ENCODE measurements around the gene GAS2L2. TPM values are rescaled to one million over a fixed set of nuclear protein-coding genes. Genes with fewer than 3 reads are reported as not detected.

GAS2L2 gene
- total and polyA plus RNA-seq, 2 experiments from 2014 or later = not detected

DNA sequence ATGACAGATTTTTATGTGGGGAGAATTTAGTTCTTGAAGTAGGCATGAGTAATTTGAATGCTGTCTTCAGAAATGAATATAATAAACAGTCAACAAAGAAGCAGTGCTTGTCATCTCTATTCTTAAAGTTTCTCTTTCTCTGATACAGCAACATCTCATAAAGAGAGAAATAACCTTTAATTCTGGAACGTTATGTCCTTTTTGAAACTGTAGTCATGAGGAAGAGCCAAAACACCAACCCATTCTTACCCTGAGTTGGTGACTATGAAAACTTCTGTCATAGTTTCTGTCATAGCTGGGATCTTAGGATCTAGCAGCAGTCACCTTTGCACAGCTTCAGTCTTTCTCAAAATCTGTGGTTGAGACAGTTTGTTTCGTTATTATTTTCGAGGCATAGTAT lies 36.9 kb downstream of the GAS2L2 start:
- H3K36me3 ChIP-seq (ENCODE audit: low read depth) = peaks cover 19% of the 10 kb centered on the region

DNA sequence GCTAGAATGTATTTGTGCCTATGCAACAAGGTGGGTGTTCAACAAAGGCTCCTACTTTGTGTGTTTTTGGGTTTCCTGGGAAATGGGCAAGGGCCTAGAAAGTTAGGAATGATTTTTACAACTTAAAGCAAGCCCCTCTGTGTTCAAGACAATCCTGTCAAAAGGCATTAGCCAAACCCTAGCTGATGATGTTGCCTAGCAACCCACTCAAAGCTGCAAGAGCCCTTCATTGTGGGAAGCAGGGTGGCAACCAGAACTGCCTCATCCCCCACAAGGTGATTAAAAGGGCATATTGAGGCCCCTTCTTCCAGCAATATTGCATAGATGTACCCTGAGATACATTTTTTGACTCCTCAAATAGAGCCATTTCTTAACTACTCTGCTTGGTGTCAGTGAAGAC lies 37.6 kb downstream of the GAS2L2 start:
- H3K9me3 ChIP-seq (ENCODE audit: low read depth) = no peaks in the 10 kb centered on the region
- H3K36me3 ChIP-seq (ENCODE audit: low read depth) = peaks cover 22% of the 10 kb centered on the region
- H3K9me2 ChIP-seq (ENCODE audit: insufficient read depth) = no peaks in the 10 kb centered on the region
- peaks cover 20% of the 10 kb centered on the region for H3F3A ChIP-seq (ENCODE audit: insufficient read depth)
- H3K27ac ChIP-seq = no peak overlapping the region
- no peaks in the 10 kb centered on the region for H3K27me3 ChIP-seq (replicated peaks; ENCODE audit: insufficient read depth)
- no peak overlapping the region for H3K9ac ChIP-seq
- no peaks in the 10 kb centered on the region; the same call in 1 of the 2 replicates for H3K79me2 ChIP-seq (ENCODE audit: insufficient read depth)
- H4K20me1 ChIP-seq (ENCODE audit: insufficient read depth) = no peaks in the 10 kb centered on the region
- H3K4me3 ChIP-seq = no peak overlapping the region
- H3K4me1 ChIP-seq (ENCODE audit: insufficient read depth) = peaks cover 16% of the 10 kb centered on the region
- H3K4me2 ChIP-seq (ENCODE audit: unreplicated experiment) = no peak overlapping the region
- TF ChIP-seq EZH2 (IDR thresholded peaks at IDR 0.05; ENCODE audit: insufficient read depth, poor library complexity, severe bottlenecking) (no peak), EZH2phosphoT487 (IDR thresholded peaks at IDR 0.05; ENCODE audit: insufficient read depth, low read depth) (no peak)
- no peak overlapping the region for H2AFZ ChIP-seq
- no peak for DNase-seq
- in situ Hi-C loops (cut with MboI) = no loop called here

More for the DNA sequence above, 36.9 kb downstream of the GAS2L2 start:
- Histone ChIP-seq H3K9me2 (ENCODE audit: insufficient read depth) (no peaks in the 10 kb centered on the region), H4K20me1 (ENCODE audit: insufficient read depth) (no peaks in the 10 kb centered on the region), H3F3A (ENCODE audit: insufficient read depth) (peaks cover 20% of the 10 kb centered on the region), H3K9ac (no peak overlapping the region), H3K79me2 (ENCODE audit: insufficient read depth) (no peaks in the 10 kb centered on the region; the same call in 1 of the 2 replicates), H3K27ac (no peak overlapping the region), H3K27me3 (replicated peaks; ENCODE audit: insufficient read depth) (no peaks in the 10 kb centered on the region), H3K9me3 (ENCODE audit: low read depth) (no peaks in the 10 kb centered on the region), H3K4me1 (ENCODE audit: insufficient read depth) (peaks cover 16% of the 10 kb centered on the region), H3K4me2 (ENCODE audit: unreplicated experiment) (no peak overlapping the region), H3K4me3 (no peak overlapping the region), H2AFZ (no peak overlapping the region)
- TF ChIP-seq EZH2 (IDR thresholded peaks at IDR 0.05; ENCODE audit: insufficient read depth, poor library complexity, severe bottlenecking) (no peak), EZH2phosphoT487 (IDR thresholded peaks at IDR 0.05; ENCODE audit: insufficient read depth, low read depth) (no peak)
- no peak for DNase-seq
- in situ Hi-C loops (cut with MboI) = no loop called here
- 83 to 88% methylated on average over 3 of the region's 3 CpGs for WGBS, 2 experiments (ENCODE audit: low coverage in 1 of 2, low lambda C conversion rate in 2 of 2, missing lambda C conversion rate in 2 of 2)

- Histone ChIP-seq H3K9ac (no peak overlapping the region), H3K9me2 (ENCODE audit: insufficient read depth) (no peaks in the 10 kb centered on the region), H3K27me3 (replicated peaks; ENCODE audit: insufficient read depth) (no peaks in the 10 kb centered on the region), H3K27ac (no peak overlapping the region), H4K20me1 (ENCODE audit: insufficient read depth) (no peaks in the 10 kb centered on the region), H3K4me2 (ENCODE audit: unreplicated experiment) (no peak overlapping the region), H2AFZ (no peak overlapping the region), H3K9me3 (ENCODE audit: low read depth) (no peaks in the 10 kb centered on the region), H3K36me3 (ENCODE audit: low read depth) (peaks cover 26% of the 10 kb centered on the region), H3K79me2 (ENCODE audit: insufficient read depth) (no peaks in the 10 kb centered on the region; the same call in 1 of the 2 replicates), H3K4me3 (no peak overlapping the region), H3F3A (ENCODE audit: insufficient read depth) (peaks cover 20% of the 10 kb centered on the region), H3K4me1 (ENCODE audit: insufficient read depth) (peaks cover 16% of the 10 kb centered on the region)
- no peak for TF ChIP-seq EZH2 (IDR thresholded peaks at IDR 0.05; ENCODE audit: insufficient read depth, poor library complexity, severe bottlenecking)
- TF ChIP-seq EZH2phosphoT487 (IDR thresholded peaks at IDR 0.05; ENCODE audit: insufficient read depth, low read depth) = no peak
- in situ Hi-C loops (cut with MboI) = no loop called here
- DNase-seq = no peak
- WGBS, 2 experiments (ENCODE audit: low coverage in 1 of 2, low lambda C conversion rate in 2 of 2, missing lambda C conversion rate in 2 of 2) = 90 to 95% methylated on average over 2 of the region's 2 CpGs
Measured at GRCh38 chr17:35714988-35715387, 38.1 kb downstream of the GAS2L2 start.

DNA sequence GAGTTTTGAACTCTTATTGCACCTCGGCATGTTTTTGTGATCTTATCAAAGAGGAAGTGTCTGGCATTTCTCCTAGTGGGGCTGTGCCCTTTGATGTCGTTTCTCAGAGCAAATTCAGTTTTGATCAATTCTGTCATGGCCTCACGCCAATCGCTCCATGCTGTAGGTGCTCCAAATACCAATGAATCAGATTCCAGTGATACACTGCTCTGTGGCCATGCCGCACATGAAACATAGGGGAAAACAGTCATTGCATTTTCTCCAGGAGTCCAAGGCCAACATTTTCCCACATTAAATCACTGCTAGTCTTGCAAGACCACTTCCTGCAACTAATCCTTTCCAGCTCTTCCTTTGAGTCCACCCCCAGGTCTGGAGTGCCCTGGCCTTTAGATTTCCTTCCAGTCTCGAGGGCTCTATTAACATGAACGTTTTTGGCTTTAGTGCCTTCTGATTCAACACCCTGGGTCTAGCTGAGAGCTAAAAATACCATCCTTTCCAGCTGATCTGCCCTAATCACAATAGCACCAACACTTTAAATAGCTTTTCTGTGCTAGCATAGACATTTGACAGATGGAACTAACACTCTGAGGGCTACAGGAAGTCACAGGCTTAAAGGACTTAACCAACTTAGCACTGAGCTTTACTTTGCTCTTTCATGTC lies 39.8 kb downstream of the GAS2L2 start:
- Histone ChIP-seq H3K4me3 (peak overlapping the region; percentile 18; the same call in 1 of the 2 replicates), H4K20me1 (ENCODE audit: insufficient read depth) (no peaks in the 10 kb centered on the region), H3K9me3 (ENCODE audit: low read depth) (no peaks in the 10 kb centered on the region), H3K27ac (peak overlapping the region; percentile 82), H3K9ac (peak overlapping the region; percentile 49), H3K9me2 (ENCODE audit: insufficient read depth) (no peaks in the 10 kb centered on the region), H2AFZ (no peak overlapping the region), H3K4me2 (ENCODE audit: unreplicated experiment) (peak overlapping the region; percentile 68), H3F3A (ENCODE audit: insufficient read depth) (peaks cover 20% of the 10 kb centered on the region), H3K36me3 (ENCODE audit: low read depth) (peaks cover 35% of the 10 kb centered on the region), H3K4me1 (ENCODE audit: insufficient read depth) (peaks cover 16% of the 10 kb centered on the region), H3K27me3 (replicated peaks; ENCODE audit: insufficient read depth) (no peaks in the 10 kb centered on the region), H3K79me2 (ENCODE audit: insufficient read depth) (no peaks in the 10 kb centered on the region; the same call in 1 of the 2 replicates)
- in situ Hi-C loops (cut with MboI) = no loop called here
- peak; percentile 97 for DNase-seq
- WGBS, 2 experiments (ENCODE audit: low coverage in 1 of 2, low lambda C conversion rate in 2 of 2, missing lambda C conversion rate in 2 of 2) = 14 to 19% methylated on average over 7 of the region's 7 CpGs
- TF ChIP-seq EZH2 (IDR thresholded peaks at IDR 0.05; ENCODE audit: insufficient read depth, poor library complexity, severe bottlenecking) (no peak), EZH2phosphoT487 (IDR thresholded peaks at IDR 0.05; ENCODE audit: insufficient read depth, low read depth) (0 out of 2 replicates have a peak, but pooled peaks have one; percentile 66)
